WTC11 (cell line): ENCODE results near the gene NUDT22. TPM values are rescaled to one million over a fixed set of nuclear protein-coding genes. Genes with fewer than 3 reads are reported as not detected.
A peak's percentile ranks its signal among the peaks of the same experiment; 100 is the strongest.

Source experiments
- ATAC-seq: fragments of 200-7000 bp; cut with Tn5 transposase; 2 replicates; pipeline ENCODE4 v1.10.0; 2021; ENCODE audit warnings: mild to moderate bottlenecking, moderate library complexity
- CTCF ChIA-PET: fragments of 300-600 bp; sonication (Branson Sonifier 250); formaldehyde crosslinking; loops from one replicate; lab custom pipeline; 2021; ENCODE audit warnings: antibody characterized with exemption; lab: Charles Lee
- POLR2A ChIA-PET: fragments of 350-600 bp; sonication (Branson Sonifier 250); formaldehyde crosslinking; loops from one replicate; lab custom pipeline; 2021; ENCODE audit warnings: antibody characterized with exemption; lab: Charles Lee
- DNase-seq: peaks from one replicate; pipeline ENCODE4 v3.0.0; 2021; ENCODE audit warnings: low spot score
- H3K27ac Mint-ChIP-seq: 2 replicates; pipeline ENCODE4 v1.8.0; 2021; ENCODE audit warnings: mixed read lengths
- H3K27me3 Mint-ChIP-seq: 2 replicates; pipeline ENCODE4 v1.8.0; 2021; ENCODE audit warnings: low read depth, mild to moderate bottlenecking, moderate library complexity, mixed read lengths
- H3K36me3 Mint-ChIP-seq: 2 replicates; pipeline ENCODE4 v1.8.0; 2021; ENCODE audit warnings: mixed read lengths
- H3K4me1 Mint-ChIP-seq: 2 replicates; pipeline ENCODE4 v1.8.0; 2022; ENCODE audit warnings: mixed read lengths
- H3K4me3 Mint-ChIP-seq: 2 replicates; pipeline ENCODE4 v1.8.0; 2021; ENCODE audit warnings: mild to moderate bottlenecking, moderate library complexity, mixed read lengths
- H3K9me3 Mint-ChIP-seq: 2 replicates; pipeline ENCODE4 v1.8.0; 2021; ENCODE audit warnings: mixed read lengths
- CBFB ChIP-seq: sonication (generic); formaldehyde crosslinking; IDR thresholded peaks from 2 replicates; pipeline ENCODE4 v1.8.1; 2022; ENCODE audit warnings: mild to moderate bottlenecking, low read depth, missing genetic modification reagents
- ETV6 ChIP-seq: sonication (generic); formaldehyde crosslinking; IDR thresholded peaks from 2 replicates; pipeline ENCODE4 v1.8.1; 2022; ENCODE audit warnings: mild to moderate bottlenecking, missing genetic modification reagents
- FOXJ3 ChIP-seq: sonication (generic); formaldehyde crosslinking; IDR thresholded peaks from 2 replicates; pipeline ENCODE4 v1.9.0; 2021; ENCODE audit warnings: missing genetic modification reagents, mild to moderate bottlenecking, borderline replicate concordance
- GTF2I ChIP-seq: fragments of 250-450 bp; sonication (Bioruptor Pico); conservative IDR thresholded peaks from 2 replicates; pipeline ENCODE4 v1.4.0; 2021; ENCODE audit warnings: mild to moderate bottlenecking
- HMGA2 ChIP-seq: fragments of 250-450 bp; sonication (Bioruptor Pico); IDR thresholded peaks from 2 replicates; pipeline ENCODE4 v1.4.0; 2021; ENCODE audit warnings: mild to moderate bottlenecking, moderate library complexity
- MXD4 ChIP-seq: fragments of 250-450 bp; sonication (Bioruptor Pico); IDR thresholded peaks from 2 replicates; pipeline ENCODE4 v1.8.0; 2021; ENCODE audit warnings: mild to moderate bottlenecking, moderate library complexity, borderline replicate concordance
- MYBL2 ChIP-seq: sonication (generic); formaldehyde crosslinking; IDR thresholded peaks from 2 replicates; pipeline ENCODE4 v1.8.1; 2023; ENCODE audit warnings: mild to moderate bottlenecking, moderate library complexity, missing genetic modification reagents
- PRRX2 ChIP-seq: fragments of 250-450 bp; sonication (Bioruptor Pico); IDR thresholded peaks from 2 replicates; pipeline ENCODE4 v1.8.0; 2021; ENCODE audit warnings: mild to moderate bottlenecking
- RELA ChIP-seq: sonication (generic); formaldehyde crosslinking; IDR thresholded peaks from 2 replicates; pipeline ENCODE4 v1.8.1; 2022; ENCODE audit warnings: missing genetic modification reagents, mild to moderate bottlenecking, borderline replicate concordance
- RORB ChIP-seq: fragments of 250-450 bp; sonication (Bioruptor Pico); IDR thresholded peaks from 2 replicates; pipeline ENCODE4 v1.9.0; 2021; ENCODE audit warnings: mild to moderate bottlenecking
- TEAD4 ChIP-seq: sonication (generic); formaldehyde crosslinking; IDR thresholded peaks from 2 replicates; pipeline ENCODE4 v1.8.0; 2022; ENCODE audit warnings: mild to moderate bottlenecking, missing genetic modification reagents
- ZNF121 ChIP-seq: sonication (generic); formaldehyde crosslinking; IDR thresholded peaks from 2 replicates; pipeline ENCODE4 v1.8.0; 2023; ENCODE audit warnings: missing genetic modification reagents
- ZNF317 ChIP-seq: sonication (generic); formaldehyde crosslinking; IDR thresholded peaks from 2 replicates; pipeline ENCODE4 v1.8.1; 2023; ENCODE audit warnings: low read depth, mild to moderate bottlenecking, moderate library complexity, missing genetic modification reagents, borderline replicate concordance
- ZNF671 ChIP-seq: fragments of 250-450 bp; sonication (Bioruptor Pico); IDR thresholded peaks from 2 replicates; pipeline ENCODE4 v1.8.0; 2021; ENCODE audit warnings: mild to moderate bottlenecking
- total RNA-seq: library from RNA; stranded (reverse); gene quantifications from 3 replicates; pipeline ENCODE4 v1.2.3, GENCODE V29; 2021
- TF ChIP-seq, protein P1 (sequence below): sonication (generic); formaldehyde crosslinking; conservative IDR thresholded peaks from 2 replicates; pipeline ENCODE4 v1.8.1; 2022; ENCODE audit warnings: mild to moderate bottlenecking, missing genetic modification reagents
- TF ChIP-seq, protein P2 (sequence below): sonication (generic); formaldehyde crosslinking; IDR thresholded peaks from 2 replicates; pipeline ENCODE4 v1.8.1; 2023; ENCODE audit warnings: mild to moderate bottlenecking, missing genetic modification reagents, borderline replicate concordance
- TF ChIP-seq, protein P3 (sequence below): fragments of 250-450 bp; sonication (Bioruptor Pico); IDR thresholded peaks from 2 replicates; pipeline ENCODE4 v1.8.0; 2021; ENCODE audit warnings: mild to moderate bottlenecking
- TF ChIP-seq, protein P4 (sequence below): sonication (generic); formaldehyde crosslinking; IDR thresholded peaks from 2 replicates; pipeline ENCODE4 v1.8.1; 2022; ENCODE audit warnings: low read depth, missing genetic modification reagents, borderline replicate concordance
- TF ChIP-seq, protein P5 (sequence below): sonication (generic); formaldehyde crosslinking; IDR thresholded peaks from 2 replicates; pipeline ENCODE4 v1.8.0; 2022; ENCODE audit warnings: missing genetic modification reagents
- TF ChIP-seq, protein P6 (sequence below): sonication (generic); formaldehyde crosslinking; IDR thresholded peaks from 2 replicates; pipeline ENCODE4 v1.8.0; 2022; ENCODE audit warnings: mild to moderate bottlenecking, missing genetic modification reagents
- TF ChIP-seq, protein P7 (sequence below): sonication (generic); formaldehyde crosslinking; IDR thresholded peaks from 2 replicates; pipeline ENCODE4 v1.8.0; 2022; ENCODE audit warnings: mild to moderate bottlenecking, missing genetic modification reagents

Gene NUDT22
- total RNA-seq, 1 experiment from 2014 or later: 64.4 TPM

DNA sequence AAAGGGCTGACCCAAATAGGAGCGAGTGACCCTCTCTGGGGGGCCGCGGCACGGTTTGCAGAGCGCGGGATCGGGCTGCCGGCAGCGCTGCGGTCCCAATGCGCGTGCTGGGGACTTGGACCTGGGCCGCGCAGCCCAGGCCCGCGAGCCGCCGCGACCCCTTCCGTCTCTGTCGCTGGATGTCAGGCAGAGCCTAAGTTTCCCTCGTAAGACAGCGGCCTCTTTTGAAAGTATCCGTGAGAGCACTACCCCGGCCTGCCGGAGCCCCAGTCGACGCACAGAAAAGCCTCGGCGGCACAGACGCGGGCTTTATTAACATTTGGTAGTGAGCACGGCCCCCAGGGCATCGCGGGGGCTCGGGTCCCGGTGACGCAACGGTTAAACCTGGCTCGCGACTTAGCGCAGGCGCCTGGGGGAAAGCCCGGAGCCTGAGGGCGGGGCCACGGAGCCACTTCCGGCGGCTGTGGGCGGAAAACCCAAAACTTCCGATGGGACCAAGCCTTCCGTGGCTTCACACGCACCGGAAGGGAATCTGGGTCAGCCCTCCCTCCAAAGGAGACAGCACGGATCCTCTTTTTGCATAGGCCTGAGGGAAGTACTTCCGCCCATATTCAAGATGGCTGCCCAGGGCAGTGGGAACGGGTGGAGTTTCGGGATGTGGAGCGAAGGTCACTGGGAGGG is 43.6 kb downstream of the NUDT22 start:
- DNase-seq: peak; percentile 98
- peak overlapping the region; percentile 99 for H3K4me3 Mint-ChIP-seq
- peak overlapping the region; percentile 100 for H3K27ac Mint-ChIP-seq
- ChIA-PET POLR2A (interaction anchor here (0.8 to 3.9 kb wide), 10 partner anchors 14 to 231 kb away, joined by 3 to 25 read pairs (median 5); partner anchors contain the start of genes BAD, CATSPERZ, FKBP2 and GPR137), CTCF (interaction anchor here (0.6 to 6.2 kb wide), 17 partner anchors 15 to 87 kb away, joined by 3 to 75 read pairs (median 8); partner anchors contain the start of genes BAD, CATSPERZ, ESRRA and FKBP2)
- H3K9me3 Mint-ChIP-seq: no peaks in the 10 kb centered on the region
- no peaks in the 10 kb centered on the region for H3K27me3 Mint-ChIP-seq
- H3K36me3 Mint-ChIP-seq: peaks cover 13% of the 10 kb centered on the region
- peak; percentile 83 for ATAC-seq
- peaks cover 22% of the 10 kb centered on the region for H3K4me1 Mint-ChIP-seq
- TF ChIP-seq TEAD4 (CRISPR knock-in tag): no peak
- 0 out of 2 replicates have a peak, but pooled peaks have one; percentile 41 for TF ChIP-seq CBFB (CRISPR knock-in tag)
- TF ChIP-seq HMGA2 (CRISPR knock-in tag): no peak
- peak; percentile 76 for TF ChIP-seq PRRX2 (CRISPR knock-in tag)
- TF ChIP-seq FOXJ3 (CRISPR knock-in tag): no peak
- TF ChIP-seq, protein P1, sequence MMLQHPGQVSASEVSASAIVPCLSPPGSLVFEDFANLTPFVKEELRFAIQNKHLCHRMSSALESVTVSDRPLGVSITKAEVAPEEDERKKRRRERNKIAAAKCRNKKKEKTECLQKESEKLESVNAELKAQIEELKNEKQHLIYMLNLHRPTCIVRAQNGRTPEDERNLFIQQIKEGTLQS (CRISPR knock-in tag): no peak; the same call in 1 of the 2 replicates
- peak; percentile 82 for TF ChIP-seq ETV6
- TF ChIP-seq GTF2I (CRISPR knock-in tag): no peak
- TF ChIP-seq ZNF317: peak; percentile 55; the same call in 1 of the 2 replicates
- TF ChIP-seq, protein P2, sequence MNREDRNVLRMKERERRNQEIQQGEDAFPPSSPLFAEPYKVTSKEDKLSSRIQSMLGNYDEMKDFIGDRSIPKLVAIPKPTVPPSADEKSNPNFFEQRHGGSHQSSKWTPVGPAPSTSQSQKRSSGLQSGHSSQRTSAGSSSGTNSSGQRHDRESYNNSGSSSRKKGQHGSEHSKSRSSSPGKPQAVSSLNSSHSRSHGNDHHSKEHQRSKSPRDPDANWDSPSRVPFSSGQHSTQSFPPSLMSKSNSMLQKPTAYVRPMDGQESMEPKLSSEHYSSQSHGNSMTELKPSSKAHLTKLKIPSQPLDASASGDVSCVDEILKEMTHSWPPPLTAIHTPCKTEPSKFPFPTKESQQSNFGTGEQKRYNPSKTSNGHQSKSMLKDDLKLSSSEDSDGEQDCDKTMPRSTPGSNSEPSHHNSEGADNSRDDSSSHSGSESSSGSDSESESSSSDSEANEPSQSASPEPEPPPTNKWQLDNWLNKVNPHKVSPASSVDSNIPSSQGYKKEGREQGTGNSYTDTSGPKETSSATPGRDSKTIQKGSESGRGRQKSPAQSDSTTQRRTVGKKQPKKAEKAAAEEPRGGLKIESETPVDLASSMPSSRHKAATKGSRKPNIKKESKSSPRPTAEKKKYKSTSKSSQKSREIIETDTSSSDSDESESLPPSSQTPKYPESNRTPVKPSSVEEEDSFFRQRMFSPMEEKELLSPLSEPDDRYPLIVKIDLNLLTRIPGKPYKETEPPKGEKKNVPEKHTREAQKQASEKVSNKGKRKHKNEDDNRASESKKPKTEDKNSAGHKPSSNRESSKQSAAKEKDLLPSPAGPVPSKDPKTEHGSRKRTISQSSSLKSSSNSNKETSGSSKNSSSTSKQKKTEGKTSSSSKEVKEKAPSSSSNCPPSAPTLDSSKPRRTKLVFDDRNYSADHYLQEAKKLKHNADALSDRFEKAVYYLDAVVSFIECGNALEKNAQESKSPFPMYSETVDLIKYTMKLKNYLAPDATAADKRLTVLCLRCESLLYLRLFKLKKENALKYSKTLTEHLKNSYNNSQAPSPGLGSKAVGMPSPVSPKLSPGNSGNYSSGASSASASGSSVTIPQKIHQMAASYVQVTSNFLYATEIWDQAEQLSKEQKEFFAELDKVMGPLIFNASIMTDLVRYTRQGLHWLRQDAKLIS (CRISPR knock-in tag): peak; percentile 19; the same call in 1 of the 2 replicates
- peak; percentile 48; the same call in 1 of the 2 replicates for TF ChIP-seq MYBL2
- TF ChIP-seq MXD4: no peak
- TF ChIP-seq, protein P3, sequence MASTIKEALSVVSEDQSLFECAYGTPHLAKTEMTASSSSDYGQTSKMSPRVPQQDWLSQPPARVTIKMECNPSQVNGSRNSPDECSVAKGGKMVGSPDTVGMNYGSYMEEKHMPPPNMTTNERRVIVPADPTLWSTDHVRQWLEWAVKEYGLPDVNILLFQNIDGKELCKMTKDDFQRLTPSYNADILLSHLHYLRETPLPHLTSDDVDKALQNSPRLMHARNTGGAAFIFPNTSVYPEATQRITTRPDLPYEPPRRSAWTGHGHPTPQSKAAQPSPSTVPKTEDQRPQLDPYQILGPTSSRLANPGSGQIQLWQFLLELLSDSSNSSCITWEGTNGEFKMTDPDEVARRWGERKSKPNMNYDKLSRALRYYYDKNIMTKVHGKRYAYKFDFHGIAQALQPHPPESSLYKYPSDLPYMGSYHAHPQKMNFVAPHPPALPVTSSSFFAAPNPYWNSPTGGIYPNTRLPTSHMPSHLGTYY: no peak
- TF ChIP-seq ZNF671 (CRISPR knock-in tag): no peak
- no peak for TF ChIP-seq RORB (CRISPR knock-in tag)
- TF ChIP-seq, protein P4, sequence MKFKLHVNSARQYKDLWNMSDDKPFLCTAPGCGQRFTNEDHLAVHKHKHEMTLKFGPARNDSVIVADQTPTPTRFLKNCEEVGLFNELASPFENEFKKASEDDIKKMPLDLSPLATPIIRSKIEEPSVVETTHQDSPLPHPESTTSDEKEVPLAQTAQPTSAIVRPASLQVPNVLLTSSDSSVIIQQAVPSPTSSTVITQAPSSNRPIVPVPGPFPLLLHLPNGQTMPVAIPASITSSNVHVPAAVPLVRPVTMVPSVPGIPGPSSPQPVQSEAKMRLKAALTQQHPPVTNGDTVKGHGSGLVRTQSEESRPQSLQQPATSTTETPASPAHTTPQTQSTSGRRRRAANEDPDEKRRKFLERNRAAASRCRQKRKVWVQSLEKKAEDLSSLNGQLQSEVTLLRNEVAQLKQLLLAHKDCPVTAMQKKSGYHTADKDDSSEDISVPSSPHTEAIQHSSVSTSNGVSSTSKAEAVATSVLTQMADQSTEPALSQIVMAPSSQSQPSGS (CRISPR knock-in tag): no peak
- no peak for TF ChIP-seq RELA (CRISPR knock-in tag)
- TF ChIP-seq, protein P5, sequence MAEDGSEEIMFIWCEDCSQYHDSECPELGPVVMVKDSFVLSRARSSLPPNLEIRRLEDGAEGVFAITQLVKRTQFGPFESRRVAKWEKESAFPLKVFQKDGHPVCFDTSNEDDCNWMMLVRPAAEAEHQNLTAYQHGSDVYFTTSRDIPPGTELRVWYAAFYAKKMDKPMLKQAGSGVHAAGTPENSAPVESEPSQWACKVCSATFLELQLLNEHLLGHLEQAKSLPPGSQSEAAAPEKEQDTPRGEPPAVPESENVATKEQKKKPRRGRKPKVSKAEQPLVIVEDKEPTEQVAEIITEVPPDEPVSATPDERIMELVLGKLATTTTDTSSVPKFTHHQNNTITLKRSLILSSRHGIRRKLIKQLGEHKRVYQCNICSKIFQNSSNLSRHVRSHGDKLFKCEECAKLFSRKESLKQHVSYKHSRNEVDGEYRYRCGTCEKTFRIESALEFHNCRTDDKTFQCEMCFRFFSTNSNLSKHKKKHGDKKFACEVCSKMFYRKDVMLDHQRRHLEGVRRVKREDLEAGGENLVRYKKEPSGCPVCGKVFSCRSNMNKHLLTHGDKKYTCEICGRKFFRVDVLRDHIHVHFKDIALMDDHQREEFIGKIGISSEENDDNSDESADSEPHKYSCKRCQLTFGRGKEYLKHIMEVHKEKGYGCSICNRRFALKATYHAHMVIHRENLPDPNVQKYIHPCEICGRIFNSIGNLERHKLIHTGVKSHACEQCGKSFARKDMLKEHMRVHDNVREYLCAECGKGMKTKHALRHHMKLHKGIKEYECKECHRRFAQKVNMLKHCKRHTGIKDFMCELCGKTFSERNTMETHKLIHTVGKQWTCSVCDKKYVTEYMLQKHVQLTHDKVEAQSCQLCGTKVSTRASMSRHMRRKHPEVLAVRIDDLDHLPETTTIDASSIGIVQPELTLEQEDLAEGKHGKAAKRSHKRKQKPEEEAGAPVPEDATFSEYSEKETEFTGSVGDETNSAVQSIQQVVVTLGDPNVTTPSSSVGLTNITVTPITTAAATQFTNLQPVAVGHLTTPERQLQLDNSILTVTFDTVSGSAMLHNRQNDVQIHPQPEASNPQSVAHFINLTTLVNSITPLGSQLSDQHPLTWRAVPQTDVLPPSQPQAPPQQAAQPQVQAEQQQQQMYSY (CRISPR knock-in tag): no peak; the same call in 1 of the 2 replicates
- TF ChIP-seq, protein P6, sequence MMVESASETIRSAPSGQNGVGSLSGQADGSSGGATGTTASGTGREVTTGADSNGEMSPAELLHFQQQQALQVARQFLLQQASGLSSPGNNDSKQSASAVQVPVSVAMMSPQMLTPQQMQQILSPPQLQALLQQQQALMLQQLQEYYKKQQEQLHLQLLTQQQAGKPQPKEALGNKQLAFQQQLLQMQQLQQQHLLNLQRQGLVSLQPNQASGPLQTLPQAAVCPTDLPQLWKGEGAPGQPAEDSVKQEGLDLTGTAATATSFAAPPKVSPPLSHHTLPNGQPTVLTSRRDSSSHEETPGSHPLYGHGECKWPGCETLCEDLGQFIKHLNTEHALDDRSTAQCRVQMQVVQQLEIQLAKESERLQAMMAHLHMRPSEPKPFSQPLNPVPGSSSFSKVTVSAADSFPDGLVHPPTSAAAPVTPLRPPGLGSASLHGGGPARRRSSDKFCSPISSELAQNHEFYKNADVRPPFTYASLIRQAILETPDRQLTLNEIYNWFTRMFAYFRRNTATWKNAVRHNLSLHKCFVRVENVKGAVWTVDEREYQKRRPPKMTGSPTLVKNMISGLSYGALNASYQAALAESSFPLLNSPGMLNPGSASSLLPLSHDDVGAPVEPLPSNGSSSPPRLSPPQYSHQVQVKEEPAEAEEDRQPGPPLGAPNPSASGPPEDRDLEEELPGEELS (CRISPR knock-in tag): no peak; the same call in 1 of the 2 replicates
- TF ChIP-seq ZNF121 (CRISPR knock-in tag): peak; percentile 56; the same call in 1 of the 2 replicates
- TF ChIP-seq, protein P7, sequence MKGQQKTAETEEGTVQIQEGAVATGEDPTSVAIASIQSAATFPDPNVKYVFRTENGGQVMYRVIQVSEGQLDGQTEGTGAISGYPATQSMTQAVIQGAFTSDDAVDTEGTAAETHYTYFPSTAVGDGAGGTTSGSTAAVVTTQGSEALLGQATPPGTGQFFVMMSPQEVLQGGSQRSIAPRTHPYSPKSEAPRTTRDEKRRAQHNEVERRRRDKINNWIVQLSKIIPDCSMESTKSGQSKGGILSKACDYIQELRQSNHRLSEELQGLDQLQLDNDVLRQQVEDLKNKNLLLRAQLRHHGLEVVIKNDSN: no peak
